ENCODE measurements around the gene RRH.
"Not testable (repeated sequence)": the region's sequence is repeated elsewhere in the genome, so short reads cannot be mapped to it uniquely, and the experiment has no call there.

RRH gene

GRCh38 chr4:109836985-109837384, 9.2 kb downstream of the RRH start:
- DNase-seq (ENCODE audit: extremely low read depth in 1 of 2, low read depth in 1 of 2): no peak

DNA sequence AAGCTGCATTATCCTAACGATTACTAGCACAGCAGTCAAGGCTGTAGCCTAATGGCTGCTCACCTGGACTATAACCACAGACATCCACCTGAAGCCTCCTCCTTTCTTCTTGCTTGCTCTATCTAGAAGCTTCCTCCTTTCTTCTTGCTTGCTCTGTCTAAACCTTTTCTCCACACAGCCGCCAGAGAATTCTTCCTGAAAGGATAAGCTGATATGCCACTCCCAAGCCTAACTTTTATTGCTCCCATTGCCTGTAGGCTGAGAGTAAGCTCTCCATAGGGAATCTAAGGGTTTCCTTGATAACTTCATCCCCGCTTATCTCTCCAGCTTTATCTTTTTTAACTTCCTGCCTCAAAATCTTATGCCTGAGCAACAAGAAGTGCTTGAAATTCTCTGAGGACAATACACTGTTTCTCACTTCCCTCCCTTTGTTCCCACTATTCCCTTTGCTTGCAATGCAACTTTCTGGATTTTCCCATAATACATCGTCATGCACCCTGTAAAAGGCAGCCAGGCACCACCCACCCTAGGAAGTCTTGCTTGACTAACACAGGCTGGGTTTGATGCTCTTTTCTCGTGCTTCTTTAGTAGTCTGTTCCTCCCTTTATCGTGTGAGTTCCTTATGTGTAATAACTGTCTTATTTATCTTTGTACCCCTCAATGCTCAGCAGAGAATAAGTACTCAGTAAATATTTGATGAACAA, 18.8 kb downstream of the RRH start:
- DNase-seq (ENCODE audit: extremely low read depth in 1 of 2, low read depth in 1 of 2): no peak

GRCh38 chr4:109847896-109848442, 20.2 kb downstream of the RRH start, which contains the start of gene LRIT3:
Gene LRIT3 (plus strand): TSS chr4:109848107. CDS start chr4:109848202, 95 bp downstream.
- DNase-seq (ENCODE audit: extremely low read depth in 1 of 2, low read depth in 1 of 2): no peak

DNA sequence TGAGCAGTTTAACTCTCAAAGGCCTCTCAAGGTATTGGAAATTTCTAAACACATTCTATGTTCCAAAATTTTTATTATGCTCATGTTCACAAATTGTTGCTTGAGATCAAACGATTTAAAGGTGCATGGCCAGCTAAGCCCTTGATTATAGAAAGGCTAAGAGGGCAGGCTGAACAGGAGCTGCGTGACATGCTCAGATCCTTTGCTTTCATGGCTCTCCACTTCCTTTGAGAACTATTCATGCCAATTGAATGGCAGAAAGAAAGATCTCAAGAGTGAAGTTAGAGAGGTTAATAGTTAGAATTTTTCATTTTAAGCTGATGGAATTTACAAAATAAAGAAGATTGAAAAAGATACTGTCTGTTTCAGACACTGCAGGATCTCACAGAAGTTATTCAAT, 20.7 kb downstream of the RRH start:
- DNase-seq (ENCODE audit: extremely low read depth in 1 of 2, low read depth in 1 of 2): no peak

GRCh38 chr4:109850601-109851000, 22.8 kb downstream of the RRH start:
- DNase-seq (ENCODE audit: extremely low read depth in 1 of 2, low read depth in 1 of 2): no peak

- DNase-seq (ENCODE audit: extremely low read depth in 1 of 2, low read depth in 1 of 2): not testable (repeated sequence)
Observed at GRCh38 chr4:109859426-109860300, 31.9 kb downstream of the RRH start.

GRCh38 chr4:109861271-109861670, 33.5 kb downstream of the RRH start:
- DNase-seq (ENCODE audit: extremely low read depth in 1 of 2, low read depth in 1 of 2): no peak

DNA sequence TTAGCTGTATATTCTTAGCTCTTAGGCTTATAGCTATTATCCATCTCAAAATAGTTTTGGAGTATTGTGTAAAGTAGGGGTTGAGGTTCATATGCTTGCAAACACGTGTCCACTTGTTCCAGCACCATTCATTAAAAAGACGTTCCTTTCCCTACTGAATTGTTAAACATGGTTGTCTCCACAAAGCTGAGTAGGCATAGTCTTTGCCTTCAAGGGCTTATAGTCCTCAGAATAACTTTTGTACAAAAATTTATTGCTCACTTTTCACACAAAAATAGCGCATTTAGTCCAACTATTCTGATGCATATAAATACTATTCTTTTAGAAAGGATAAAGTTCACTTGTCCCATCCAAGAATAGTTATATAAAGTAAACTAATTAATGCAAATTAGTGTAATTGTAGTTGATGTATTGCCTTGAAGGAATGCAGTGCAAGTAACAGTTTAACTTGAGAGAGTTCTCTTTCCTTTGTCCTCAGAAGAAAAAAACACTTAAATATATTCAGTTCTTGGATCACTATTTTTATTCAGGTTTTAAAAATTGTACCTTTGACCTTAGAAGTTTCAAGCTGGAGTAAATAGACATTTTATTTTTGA, 34.2 kb downstream of the RRH start:
- no peak for DNase-seq (ENCODE audit: extremely low read depth in 1 of 2, low read depth in 1 of 2)

DNA sequence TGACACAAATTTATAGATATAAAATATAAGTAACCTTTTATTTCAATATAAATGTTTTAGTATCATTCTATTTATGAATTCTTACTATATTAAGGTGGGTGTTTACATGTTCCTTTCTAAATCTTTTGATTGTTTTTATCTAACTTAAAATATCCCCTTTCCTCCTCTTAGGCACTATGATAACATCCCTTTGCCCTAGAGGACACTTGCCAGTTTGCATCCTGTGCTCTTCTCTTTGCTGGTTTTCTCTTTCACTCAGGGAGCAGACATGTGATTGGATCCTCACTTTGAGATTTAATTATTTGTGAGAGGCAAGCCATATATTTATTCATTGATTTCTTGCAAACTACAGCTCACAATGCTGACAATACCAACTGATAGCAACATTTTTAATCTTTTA, 36.4 kb downstream of the RRH start:
- no peak for DNase-seq (ENCODE audit: extremely low read depth in 1 of 2, low read depth in 1 of 2)

- DNase-seq (ENCODE audit: extremely low read depth in 1 of 2, low read depth in 1 of 2): no peak
Observed at GRCh38 chr4:109870061-109870460, 42.3 kb downstream of the RRH start.

- DNase-seq (ENCODE audit: extremely low read depth in 1 of 2, low read depth in 1 of 2): no peak
Observed at GRCh38 chr4:109872065-109872464, 44.3 kb downstream of the RRH start.

- DNase-seq (ENCODE audit: extremely low read depth in 1 of 2, low read depth in 1 of 2): no peak
Observed at GRCh38 chr4:109872950-109873656, 45.3 kb downstream of the RRH start.

- no peak for DNase-seq (ENCODE audit: extremely low read depth in 1 of 2, low read depth in 1 of 2)
Observed at GRCh38 chr4:109873791-109874514, 46.2 kb downstream of the RRH start.

DNA sequence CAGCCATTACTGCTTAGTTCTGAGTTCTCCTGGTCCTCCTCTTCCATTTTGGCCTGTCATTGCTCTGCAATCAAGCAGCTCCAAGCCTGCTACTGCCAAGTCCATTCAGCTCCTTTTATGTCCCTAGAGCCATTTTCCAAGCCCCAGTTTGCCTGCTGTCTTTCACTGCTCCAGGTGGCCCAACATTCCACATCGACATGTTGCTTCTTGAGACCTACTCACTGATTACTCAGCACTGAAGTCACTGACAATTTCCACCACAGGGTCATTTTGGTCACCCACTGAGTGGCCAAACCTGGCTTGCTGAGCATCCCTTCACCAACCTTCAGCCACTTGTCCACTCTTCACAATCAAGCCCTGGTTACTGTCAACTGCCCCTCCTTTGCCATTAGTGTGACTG, 47.3 kb downstream of the RRH start:
- no peak for DNase-seq (ENCODE audit: extremely low read depth in 1 of 2, low read depth in 1 of 2)

GRCh38 chr4:109875553-109875952, 47.8 kb downstream of the RRH start:
- not testable (repeated sequence) for DNase-seq (ENCODE audit: extremely low read depth in 1 of 2, low read depth in 1 of 2)

DNA sequence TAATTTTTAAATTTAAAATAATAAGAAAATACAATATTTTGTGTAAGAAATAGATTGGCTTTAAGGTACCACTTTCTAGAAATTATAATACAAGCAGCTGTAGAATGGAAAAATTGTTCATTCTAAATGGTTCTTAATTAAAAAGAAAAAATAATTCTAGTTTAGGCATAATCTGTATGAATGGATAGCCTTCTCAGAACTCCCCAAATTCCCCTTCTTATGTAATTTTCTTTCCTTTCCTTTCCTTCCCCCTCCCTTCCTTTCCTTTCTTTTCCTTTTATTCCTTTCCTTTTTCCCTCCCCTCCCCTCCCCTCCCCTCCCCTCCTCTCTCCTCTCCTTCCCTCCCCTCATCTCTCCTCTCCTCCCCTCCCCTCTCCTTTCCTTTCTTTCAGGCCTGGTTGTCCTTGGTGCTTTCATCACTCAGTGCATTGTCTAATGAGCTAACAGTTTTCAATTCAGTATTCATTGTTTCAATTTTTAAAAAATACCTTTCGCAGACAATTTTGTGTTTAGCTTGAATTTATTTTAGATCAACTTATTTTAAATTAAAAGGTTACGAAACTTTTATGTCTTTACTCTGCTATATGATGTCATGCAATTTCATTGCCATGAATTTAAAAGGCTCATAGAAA, 49.0 kb downstream of the RRH start:
- no peak for DNase-seq (ENCODE audit: extremely low read depth in 1 of 2, low read depth in 1 of 2)

- DNase-seq (ENCODE audit: extremely low read depth in 1 of 2, low read depth in 1 of 2): no peak
Observed at GRCh38 chr4:109877400-109877799, 49.6 kb downstream of the RRH start.

DNA sequence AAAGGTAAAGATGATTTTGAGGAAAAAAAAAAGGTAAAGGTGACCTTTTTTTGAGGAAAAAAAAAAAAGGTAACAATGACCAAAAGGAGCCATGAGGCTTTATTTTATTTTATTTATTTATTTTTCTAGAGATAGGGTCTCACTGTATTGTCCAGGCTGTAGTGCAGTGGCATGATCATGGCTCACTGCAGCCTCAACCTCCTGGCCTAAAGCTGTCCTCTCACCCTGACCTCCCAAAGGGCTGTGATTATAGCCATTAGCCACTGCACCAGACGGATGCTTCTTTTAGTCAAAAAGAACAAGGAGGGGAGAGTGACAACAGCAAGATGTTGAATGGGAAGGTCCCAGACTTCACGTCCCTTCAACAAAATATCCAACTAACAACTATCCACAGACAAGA, 50.6 kb downstream of the RRH start:
- DNase-seq (ENCODE audit: extremely low read depth in 1 of 2, low read depth in 1 of 2): no peak

GRCh38 chr4:109879081-109879480, 51.3 kb downstream of the RRH start:
- DNase-seq (ENCODE audit: extremely low read depth in 1 of 2, low read depth in 1 of 2): no peak
